HT1080 (cell line): ENCODE measurements around the gene CASQ2. TPM values are rescaled to one million over a fixed set of nuclear protein-coding genes. Genes with fewer than 3 reads are reported as not detected.

ENCODE experiments used
- DNase-seq: peaks from one replicate; pipeline ENCODE4 v3.0.0-alpha.2; 2015; ENCODE audit warnings: low read depth
- total RNA-seq: library from RNA; depleted of rRNA; stranded (reverse); fragments of >200 nt; shearing (Covaris generic); gene quantifications from 2 replicates; pipeline ENCODE4 v1.2.3, GENCODE V29; 2014; rRNA removed

Gene CASQ2
- total RNA-seq, 1 experiment from 2014 or later: not detected

- DNase-seq: no peak
Observed at GRCh38 chr1:115666206-115666605, 102.3 kb downstream of the CASQ2 start.

- no peak for DNase-seq
Observed at GRCh38 chr1:115665319-115666096, 103.0 kb downstream of the CASQ2 start.

- DNase-seq: no peak
Observed at GRCh38 chr1:115661157-115661556, 107.4 kb downstream of the CASQ2 start.

- DNase-seq: no peak
Observed at GRCh38 chr1:115660151-115660550, 108.4 kb downstream of the CASQ2 start.

GRCh38 chr1:115658646-115659045, 109.9 kb downstream of the CASQ2 start:
- no peak for DNase-seq

- DNase-seq: no peak
Observed at GRCh38 chr1:115656461-115657077, 111.9 kb downstream of the CASQ2 start.

- no peak for DNase-seq
Observed at GRCh38 chr1:115655916-115656315, 112.6 kb downstream of the CASQ2 start.

GRCh38 chr1:115655306-115655663, 113.2 kb downstream of the CASQ2 start:
- DNase-seq: no peak

- DNase-seq: no peak
Observed at GRCh38 chr1:115654663-115655305, 113.7 kb downstream of the CASQ2 start.

GRCh38 chr1:115654125-115654524, 114.4 kb downstream of the CASQ2 start:
- DNase-seq: no peak

- DNase-seq: no peak
Observed at GRCh38 chr1:115652236-115652788, 116.2 kb downstream of the CASQ2 start.

GRCh38 chr1:115651391-115651790, 117.1 kb downstream of the CASQ2 start:
- no peak for DNase-seq

- no peak for DNase-seq
Observed at GRCh38 chr1:115650961-115651360, 117.6 kb downstream of the CASQ2 start.

Other genes with a start within 250 kb of the CASQ2 start
- gene VANGL1, start 126.7 kb downstream of the CASQ2 start, total RNA-seq: 20.0 and 32.4 TPM in 2 replicates
- not detected in 2 replicates for gene NHLH2, start 72.4 kb upstream of the CASQ2 start, total RNA-seq
- 1.6 and 3.2 TPM in 2 replicates for gene SLC22A15, start 207.8 kb upstream of the CASQ2 start, total RNA-seq